ENCODE data around the gene PRR36. TPM values are rescaled to one million over a fixed set of nuclear protein-coding genes. Genes with fewer than 3 reads are reported as not detected.

PRR36 gene
- total RNA-seq, 2 donors from 2014 or later, result 0.37 to 0.63 TPM

- H3K27me3 Mint-ChIP-seq, result peaks cover 31% of the 10 kb centered on the region
- no peak for DNase-seq
- H3K36me3 Mint-ChIP-seq (ENCODE audit: low read depth), result no peaks in the 10 kb centered on the region
- no peak overlapping the region for H3K4me3 Mint-ChIP-seq
- ATAC-seq, result no peak
- H3K9me3 ChIP-seq (ENCODE audit: control insufficient read depth, low read length, poor library complexity, severe bottlenecking), result no peaks in the 10 kb centered on the region
- peaks cover 4% of the 10 kb centered on the region for H3K4me1 Mint-ChIP-seq
- H3K27ac Mint-ChIP-seq, result no peak overlapping the region
Observed at GRCh38 chr19:7822910-7823515, 51.2 kb downstream of the PRR36 start.

- H3K4me1 Mint-ChIP-seq, result peaks cover 8% of the 10 kb centered on the region
- no peak overlapping the region for H3K27ac Mint-ChIP-seq
- peaks cover 5% of the 10 kb centered on the region for H3K9me3 ChIP-seq (ENCODE audit: control insufficient read depth, low read length, poor library complexity, severe bottlenecking)
- DNase-seq (no peak), ATAC-seq (no peak)
- H3K36me3 Mint-ChIP-seq (ENCODE audit: low read depth), result no peaks in the 10 kb centered on the region
- H3K27me3 Mint-ChIP-seq, result peaks cover 27% of the 10 kb centered on the region
- no peak overlapping the region for H3K4me3 Mint-ChIP-seq
Observed at GRCh38 chr19:7820588-7820987, 53.6 kb downstream of the PRR36 start.

DNA sequence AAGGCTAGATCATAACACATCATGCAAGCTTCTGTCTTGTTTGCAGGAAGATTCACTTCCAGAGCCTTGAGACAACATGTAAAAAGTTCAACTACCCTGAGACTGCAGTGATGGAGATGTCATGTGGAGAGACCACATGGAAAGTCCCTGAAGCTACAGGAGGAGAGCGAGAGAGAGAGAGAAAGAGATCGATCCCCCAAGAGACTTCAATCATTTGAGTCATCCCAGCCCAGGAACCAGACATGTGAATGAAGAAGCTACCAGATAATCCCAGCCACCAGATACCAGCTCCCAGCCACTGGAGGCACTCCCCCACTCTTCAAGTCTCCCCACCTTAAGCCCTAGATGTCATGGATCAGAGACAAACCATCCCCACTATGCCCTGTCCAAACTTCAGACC lies 54.9 kb downstream of the PRR36 start:
- Mint-ChIP-seq H3K27ac (no peak overlapping the region), H3K27me3 (peaks cover 27% of the 10 kb centered on the region)
- ATAC-seq, result no peak

DNA sequence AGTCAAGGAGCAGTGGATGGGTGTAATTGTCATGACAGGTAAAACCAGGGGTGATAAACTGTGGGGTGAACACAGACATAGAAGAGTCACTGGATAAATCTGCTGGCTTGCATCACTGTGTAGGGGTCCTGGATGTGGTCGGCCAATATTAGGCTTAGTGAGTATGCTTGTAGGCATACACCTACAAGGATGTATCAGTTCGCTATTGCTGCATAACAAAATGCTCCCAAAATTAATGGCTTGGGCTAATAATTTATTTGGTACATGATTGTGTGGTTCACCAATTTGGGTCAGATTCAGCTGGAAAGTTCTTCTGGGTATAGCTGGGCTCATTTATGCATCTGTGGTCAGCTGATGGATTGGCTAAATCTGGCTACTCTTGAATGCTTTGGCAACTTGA lies 55.4 kb downstream of the PRR36 start:
- Mint-ChIP-seq H3K4me1 (peaks cover 21% of the 10 kb centered on the region), H3K36me3 (ENCODE audit: low read depth) (no peaks in the 10 kb centered on the region), H3K27me3 (peaks cover 24% of the 10 kb centered on the region), H3K27ac (no peak overlapping the region), H3K4me3 (no peak overlapping the region)
- no peak for ATAC-seq
- H3K9me3 ChIP-seq (ENCODE audit: control insufficient read depth, low read length, poor library complexity, severe bottlenecking), result peaks cover 5% of the 10 kb centered on the region
- DNase-seq, result no peak

More for the DNA sequence above, 54.9 kb downstream of the PRR36 start:
- Mint-ChIP-seq H3K4me1 (peaks cover 18% of the 10 kb centered on the region), H3K36me3 (ENCODE audit: low read depth) (no peaks in the 10 kb centered on the region), H3K4me3 (no peak overlapping the region)
- H3K9me3 ChIP-seq (ENCODE audit: control insufficient read depth, low read length, poor library complexity, severe bottlenecking), result peaks cover 5% of the 10 kb centered on the region
- no peak for DNase-seq

Other genes starting within 250 kb of the PRR36 start
- gene XAB2, start 244.8 kb downstream of the PRR36 start, total RNA-seq, result 10 to 100 TPM; 56.3 to 70.1 TPM
- 100 to 1,000 TPM; 106 to 109 TPM for gene PET100, start 244.6 kb downstream of the PRR36 start, total RNA-seq
- 1 to 10 TPM; 2.0 to 9.1 TPM for gene PCP2, start 240.7 kb downstream of the PRR36 start, total RNA-seq
- 100 to 1,000 TPM; 256 to 274 TPM for gene STXBP2, start 237.3 kb downstream of the PRR36 start, total RNA-seq
- not detected for gene RETN, start 205.3 kb downstream of the PRR36 start, total RNA-seq
- under 1 TPM; 0.52 to 0.68 TPM for gene MCEMP1, start 197.3 kb downstream of the PRR36 start, total RNA-seq
- gene TRAPPC5, start 193.6 kb downstream of the PRR36 start, total RNA-seq, result 10 to 100 TPM; 55.5 to 69.8 TPM
- gene FCER2, start 172.3 kb downstream of the PRR36 start, total RNA-seq, result 1 to 10 TPM in 1 of 2 donors, not detected in 1; 7.0 TPM
- gene CLEC4G, start 142.3 kb downstream of the PRR36 start, total RNA-seq, result not detected
- gene CD209, start 126.9 kb downstream of the PRR36 start, total RNA-seq, result not detected
- gene CLEC4M, start 111.1 kb downstream of the PRR36 start, total RNA-seq, result under 1 TPM in 1 of 2 donors, not detected in 1; 0.17 TPM
- 10 to 100 TPM in 1 of 2 donors, 1 to 10 TPM in 1; 9.3 to 10.1 TPM for gene EVI5L, start 44.2 kb downstream of the PRR36 start, total RNA-seq
- gene LRRC8E, start 14.1 kb upstream of the PRR36 start, total RNA-seq, result not detected
- 100 to 1,000 TPM; 104 to 107 TPM for gene MAP2K7, start 29.5 kb upstream of the PRR36 start, total RNA-seq
- gene TGFBR3L, start 40.4 kb upstream of the PRR36 start, total RNA-seq, result 1 to 10 TPM; 1.4 to 1.7 TPM
- 10 to 100 TPM; 12.6 to 16.0 TPM for gene SNAPC2, start 45.9 kb upstream of the PRR36 start, total RNA-seq
- gene CTXN1, start 51.7 kb upstream of the PRR36 start, total RNA-seq, result not detected
- gene TIMM44, start 69.3 kb upstream of the PRR36 start, total RNA-seq, result 10 to 100 TPM; 89.5 to 93.1 TPM
- 10 to 100 TPM; 37.5 to 40.7 TPM for gene ELAVL1, start 131.3 kb upstream of the PRR36 start, total RNA-seq
- not detected for gene CCL25, start 178.4 kb upstream of the PRR36 start, total RNA-seq